DND-41 (cell line): ENCODE measurements around the gene BLVRB.

ENCODE experiments used
- ATAC-seq: fragments of 200-7000 bp; cut with Tn5 transposase; 3 replicates; pipeline ENCODE4 v1.9.1; 2021; ENCODE audit warnings: low read depth; ENCODE audit not compliant: insufficient read depth
- DNase-seq: peaks from one replicate; pipeline ENCODE4 v3.0.0-alpha.2; 2020
- H2AFZ ChIP-seq: 2 replicates; pipeline ENCODE4 v1.6.0; 2012; ENCODE audit warnings: low read depth, low read length
- H3K27ac ChIP-seq: 2 replicates; pipeline ENCODE4 v1.5.1; 2012; ENCODE audit warnings: low read length, inconsistent platforms
- H3K27me3 ChIP-seq: fragments of 200-600 bp; sonication (generic); 2 replicates; pipeline ENCODE4 v1.6.0; 2012; ENCODE audit warnings: low read length, mild to moderate bottlenecking, inconsistent platforms; ENCODE audit not compliant: insufficient read depth, poor library complexity
- H3K36me3 ChIP-seq: 2 replicates; pipeline ENCODE4 v1.5.1; 2012; ENCODE audit warnings: low read length, inconsistent platforms; ENCODE audit not compliant: insufficient read depth
- H3K4me1 ChIP-seq: 2 replicates; pipeline ENCODE4 v1.5.1; 2012; ENCODE audit warnings: mild to moderate bottlenecking, low read length; ENCODE audit not compliant: insufficient read depth
- H3K4me2 ChIP-seq: 2 replicates; pipeline ENCODE4 v1.6.0; 2012; ENCODE audit warnings: mild to moderate bottlenecking, moderate library complexity, low read length, inconsistent platforms; ENCODE audit not compliant: insufficient read depth
- H3K4me3 ChIP-seq, 2 experiments: fragments of 200-600 bp in 1 of 2; shearing (Covaris generic) in 1 of 2; 2 replicates each; pipeline ENCODE4 v1.5.1; 2012 to 2016; ENCODE audit warnings: inconsistent platforms in 2 of 2, low read length in 2 of 2, mild to moderate bottlenecking in 2 of 2, low read depth in 1 of 2, moderate library complexity in 1 of 2
- H3K79me2 ChIP-seq: 2 replicates; pipeline ENCODE4 v1.6.0; 2012; ENCODE audit warnings: low read length, inconsistent platforms; ENCODE audit not compliant: insufficient read depth
- H3K9ac ChIP-seq: 2 replicates; pipeline ENCODE4 v1.6.0; 2012; ENCODE audit warnings: low read depth, mild to moderate bottlenecking, inconsistent platforms, low read length, moderate library complexity
- H3K9me3 ChIP-seq: 2 replicates; pipeline ENCODE4 v1.5.1; 2012; ENCODE audit warnings: low read length, moderate library complexity, mild to moderate bottlenecking, inconsistent platforms; ENCODE audit not compliant: insufficient read depth, severe bottlenecking
- H4K20me1 ChIP-seq: 2 replicates; pipeline ENCODE4 v1.6.0; 2012; ENCODE audit warnings: low read length; ENCODE audit not compliant: insufficient read depth
- EZH2 ChIP-seq: IDR thresholded peaks from 3 replicates; pipeline ENCODE4 v1.6.1; 2012; ENCODE audit warnings: borderline replicate concordance, low read depth, mild to moderate bottlenecking, moderate library complexity, low read length, inconsistent platforms; ENCODE audit not compliant: severe bottlenecking
- TF ChIP-seq, protein P1 (sequence below): IDR thresholded peaks from 2 replicates; pipeline ENCODE4 v1.5.1; 2012; ENCODE audit warnings: borderline replicate concordance, low read length, moderate library complexity, mild to moderate bottlenecking; ENCODE audit not compliant: poor library complexity, severe bottlenecking; ENCODE audit errors: extremely low read depth

Gene BLVRB

DNA sequence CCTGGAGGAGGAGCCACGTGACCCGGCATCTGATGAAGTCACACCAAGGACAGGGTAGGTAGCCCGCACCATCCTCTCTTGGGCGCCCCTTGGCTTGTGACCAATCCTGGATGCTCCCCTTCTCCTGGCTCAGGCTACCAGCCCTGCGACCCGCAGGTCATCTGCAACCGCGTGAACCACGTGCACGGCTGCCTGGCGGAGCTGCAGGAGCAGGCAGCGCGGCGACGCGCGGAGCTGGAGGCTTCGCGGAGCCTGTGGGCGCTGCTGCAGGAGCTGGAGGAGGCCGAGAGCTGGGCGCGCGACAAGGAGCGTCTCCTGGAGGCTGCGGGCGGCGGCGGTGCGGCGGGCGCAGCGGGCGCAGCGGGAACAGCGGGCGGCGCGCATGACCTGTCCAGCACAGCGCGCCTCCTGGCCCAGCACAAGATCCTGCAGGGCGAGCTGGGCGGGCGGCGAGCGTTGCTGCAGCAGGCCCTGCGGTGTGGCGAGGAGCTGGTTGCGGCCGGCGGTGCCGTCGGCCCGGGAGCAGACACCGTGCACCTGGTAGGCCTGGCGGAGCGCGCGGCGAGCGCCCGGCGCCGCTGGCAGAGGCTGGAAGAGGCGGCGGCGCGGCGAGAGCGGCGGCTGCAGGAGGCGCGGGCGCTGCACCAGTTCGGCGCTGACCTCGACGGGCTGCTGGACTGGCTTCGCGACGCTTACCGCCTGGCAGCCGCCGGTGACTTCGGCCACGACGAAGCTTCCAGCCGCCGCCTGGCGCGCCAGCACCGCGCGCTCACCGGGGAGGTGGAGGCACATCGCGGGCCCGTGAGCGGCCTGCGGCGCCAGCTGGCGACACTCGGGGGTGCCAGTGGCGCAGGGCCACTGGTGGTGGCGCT, 47.2 kb upstream of the BLVRB start:
- Histone ChIP-seq H3K4me3 (no peak overlapping the region), H4K20me1 (no peaks in the 10 kb centered on the region), H3K9me3 (no peaks in the 10 kb centered on the region), H2AFZ (no peak overlapping the region), H3K4me2 (no peak overlapping the region), H3K4me1 (no peaks in the 10 kb centered on the region), H3K27me3 (no peaks in the 10 kb centered on the region), H3K36me3 (no peaks in the 10 kb centered on the region), H3K27ac (no peak overlapping the region), H3K9ac (no peak overlapping the region), H3K79me2 (no peaks in the 10 kb centered on the region)
- no peak for ATAC-seq
- no peak for DNase-seq
- no peak for TF ChIP-seq EZH2
- TF ChIP-seq, protein P1, sequence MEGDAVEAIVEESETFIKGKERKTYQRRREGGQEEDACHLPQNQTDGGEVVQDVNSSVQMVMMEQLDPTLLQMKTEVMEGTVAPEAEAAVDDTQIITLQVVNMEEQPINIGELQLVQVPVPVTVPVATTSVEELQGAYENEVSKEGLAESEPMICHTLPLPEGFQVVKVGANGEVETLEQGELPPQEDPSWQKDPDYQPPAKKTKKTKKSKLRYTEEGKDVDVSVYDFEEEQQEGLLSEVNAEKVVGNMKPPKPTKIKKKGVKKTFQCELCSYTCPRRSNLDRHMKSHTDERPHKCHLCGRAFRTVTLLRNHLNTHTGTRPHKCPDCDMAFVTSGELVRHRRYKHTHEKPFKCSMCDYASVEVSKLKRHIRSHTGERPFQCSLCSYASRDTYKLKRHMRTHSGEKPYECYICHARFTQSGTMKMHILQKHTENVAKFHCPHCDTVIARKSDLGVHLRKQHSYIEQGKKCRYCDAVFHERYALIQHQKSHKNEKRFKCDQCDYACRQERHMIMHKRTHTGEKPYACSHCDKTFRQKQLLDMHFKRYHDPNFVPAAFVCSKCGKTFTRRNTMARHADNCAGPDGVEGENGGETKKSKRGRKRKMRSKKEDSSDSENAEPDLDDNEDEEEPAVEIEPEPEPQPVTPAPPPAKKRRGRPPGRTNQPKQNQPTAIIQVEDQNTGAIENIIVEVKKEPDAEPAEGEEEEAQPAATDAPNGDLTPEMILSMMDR: no peak

DNA sequence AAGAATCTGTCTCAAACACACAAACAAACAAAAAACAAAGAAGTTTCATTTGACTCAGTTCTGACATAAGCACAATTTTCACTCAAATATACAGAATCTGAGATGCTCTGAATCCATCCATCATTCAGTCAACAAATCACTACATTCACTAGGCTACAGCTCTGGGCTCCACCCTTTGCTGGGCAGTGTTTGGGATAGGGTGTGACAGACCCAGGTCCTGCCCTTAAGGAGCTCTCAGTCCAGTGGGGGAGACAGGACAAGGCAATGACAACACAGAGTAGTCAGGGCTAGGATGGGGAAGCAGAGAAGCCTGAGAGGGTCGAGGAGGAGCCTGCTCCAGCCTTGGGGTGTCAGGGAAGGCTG, 46.5 kb upstream of the BLVRB start:
- H4K20me1 ChIP-seq: no peaks in the 10 kb centered on the region
- H2AFZ ChIP-seq: no peak overlapping the region
- H3K36me3 ChIP-seq: no peaks in the 10 kb centered on the region
- H3K9ac ChIP-seq: no peak overlapping the region
- TF ChIP-seq EZH2: no peak
- TF ChIP-seq, protein P1: no peak
- ATAC-seq (no peak), DNase-seq (no peak)
- no peaks in the 10 kb centered on the region for H3K9me3 ChIP-seq
- H3K4me2 ChIP-seq: no peak overlapping the region
- no peaks in the 10 kb centered on the region for H3K4me1 ChIP-seq
- H3K27ac ChIP-seq: no peak overlapping the region
- no peak overlapping the region for H3K4me3 ChIP-seq
- no peaks in the 10 kb centered on the region for H3K79me2 ChIP-seq
- H3K27me3 ChIP-seq: no peaks in the 10 kb centered on the region

DNA sequence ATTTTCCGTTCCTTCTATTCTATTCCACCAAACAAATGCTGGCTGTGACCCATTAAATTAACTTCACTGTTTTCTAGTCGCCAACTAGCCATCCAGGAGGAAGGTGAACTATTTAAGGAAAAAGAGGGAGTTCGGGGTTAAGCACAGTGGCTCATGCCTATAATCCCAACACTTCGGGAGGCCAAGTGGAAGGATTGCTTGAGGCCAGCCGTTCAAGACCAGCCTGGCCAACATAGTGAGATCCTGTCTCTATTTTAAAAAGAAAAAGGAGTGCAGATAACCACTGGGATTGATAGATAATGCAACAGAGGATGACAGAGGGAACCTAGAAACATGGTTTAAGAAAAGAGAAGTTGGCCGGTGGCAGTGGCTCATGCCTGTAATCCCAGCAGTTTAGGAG, 45.9 kb upstream of the BLVRB start:
- ATAC-seq: no peak

More for the DNA sequence above, 45.9 kb upstream of the BLVRB start:
- Histone ChIP-seq H3K4me3 (no peak overlapping the region), H3K27ac (no peak overlapping the region), H3K4me2 (no peak overlapping the region), H3K4me1 (no peaks in the 10 kb centered on the region), H4K20me1 (no peaks in the 10 kb centered on the region), H3K9ac (no peak overlapping the region), H3K9me3 (no peaks in the 10 kb centered on the region), H2AFZ (no peak overlapping the region), H3K36me3 (no peaks in the 10 kb centered on the region), H3K27me3 (no peaks in the 10 kb centered on the region), H3K79me2 (no peaks in the 10 kb centered on the region)
- TF ChIP-seq EZH2: no peak
- TF ChIP-seq, protein P1: no peak
- DNase-seq: no peak
